Left ventricle myocardium inferior (tissue), 1 donor: Measurements from ENCODE around the gene BMP7. TPM values are rescaled to one million over a fixed set of nuclear protein-coding genes. Genes with fewer than 3 reads are reported as not detected.

Experiments used
- DNase-seq: peaks from one replicate; pipeline ENCODE4 v3.0.0-alpha.2; 2020
- H3K27ac ChIP-seq: fragments of 200-600 bp; replicated peaks from 2 replicates; pipeline ENCODE4 v1.8.0; 2021
- H3K27me3 ChIP-seq: fragments of 200-600 bp; 2 replicates; pipeline ENCODE4 v1.8.0; 2021; ENCODE audit warnings: low read depth
- H3K36me3 ChIP-seq: fragments of 200-600 bp; 2 replicates; pipeline ENCODE4 v1.8.0; 2021
- H3K4me1 ChIP-seq: fragments of 200-600 bp; 2 replicates; pipeline ENCODE4 v1.8.0; 2021
- H3K4me3 ChIP-seq: fragments of 200-600 bp; 2 replicates; pipeline ENCODE4 v1.8.0; 2021; ENCODE audit warnings: mild to moderate bottlenecking, moderate library complexity
- H3K9me3 ChIP-seq: fragments of 200-600 bp; replicated peaks from 2 replicates; pipeline ENCODE4 v1.8.0; 2021
- CTCF ChIP-seq: fragments of 200-600 bp; IDR thresholded peaks from 2 replicates; pipeline ENCODE4 v1.8.0; 2021; ENCODE audit warnings: antibody characterized with exemption, mild to moderate bottlenecking, borderline replicate concordance
- intact Hi-C: fragments of 100-400 bp; cut with micrococcal nuclease; formaldehyde crosslinking; loops from one replicate; pipeline ENCODE4 v1.11.0; 2022
- total RNA-seq: library from RNA; stranded (reverse); fragmentation: NEBNext Ultra II Directional; extraction: Animal tissue kit (Norgen Biotek cat#: 25700); gene quantifications from one replicate; pipeline ENCODE4 v1.2.1, GENCODE V29; 2021
- donor health status: DM: no; HTN: yes; CAD: no; lungs with severe emphysema.

The BMP7 gene
- total RNA-seq, 1 donor from 2014 or later: 19.9 TPM

GRCh38 chr20:57263801-57264792 is 2.3 kb downstream of the BMP7 start:
- peak overlapping the region; percentile 79 for H3K27ac ChIP-seq
- intact Hi-C loops: no loop called here
- H3K27me3 ChIP-seq: peaks cover 98% of the 10 kb centered on the region
- no peak for TF ChIP-seq CTCF
- peaks cover 36% of the 10 kb centered on the region for H3K4me1 ChIP-seq
- peak; percentile 24 for DNase-seq
- H3K9me3 ChIP-seq: no peaks in the 10 kb centered on the region
- H3K36me3 ChIP-seq: no peaks in the 10 kb centered on the region
- peak overlapping the region; percentile 65 for H3K4me3 ChIP-seq

GRCh38 chr20:57262784-57263609 is 3.4 kb downstream of the BMP7 start:
- H3K36me3 ChIP-seq: no peaks in the 10 kb centered on the region
- no peak for TF ChIP-seq CTCF
- H3K27ac ChIP-seq: peak overlapping the region; percentile 79
- H3K4me3 ChIP-seq: no peak overlapping the region
- no peak for DNase-seq
- intact Hi-C loops: no loop called here
- H3K4me1 ChIP-seq: peaks cover 42% of the 10 kb centered on the region
- H3K27me3 ChIP-seq: peaks cover 92% of the 10 kb centered on the region
- H3K9me3 ChIP-seq: no peaks in the 10 kb centered on the region

GRCh38 chr20:57262301-57262700 is 4.1 kb downstream of the BMP7 start:
- Histone ChIP-seq H3K4me1 (peaks cover 49% of the 10 kb centered on the region), H3K27ac (peak overlapping the region; percentile 79)
- intact Hi-C loops: no loop called here

GRCh38 chr20:57261457-57262251 is 4.8 kb downstream of the BMP7 start:
- DNase-seq: no peak
- intact Hi-C loops: no loop called here
- Histone ChIP-seq H3K27ac (peak overlapping the region; percentile 79), H3K36me3 (no peaks in the 10 kb centered on the region), H3K27me3 (peaks cover 79% of the 10 kb centered on the region), H3K9me3 (no peaks in the 10 kb centered on the region), H3K4me3 (peak overlapping the region; percentile 27), H3K4me1 (peaks cover 47% of the 10 kb centered on the region)
- TF ChIP-seq CTCF: no peak

More at GRCh38 chr20:57262301-57262700, 4.1 kb downstream of the BMP7 start:
- DNase-seq: no peak
- H3K9me3 ChIP-seq: no peaks in the 10 kb centered on the region
- no peaks in the 10 kb centered on the region for H3K36me3 ChIP-seq
- TF ChIP-seq CTCF: no peak
- peaks cover 85% of the 10 kb centered on the region for H3K27me3 ChIP-seq
- no peak overlapping the region for H3K4me3 ChIP-seq

GRCh38 chr20:57260934-57261333 is 5.5 kb downstream of the BMP7 start:
- peak overlapping the region; percentile 27 for H3K4me3 ChIP-seq
- H3K36me3 ChIP-seq: no peaks in the 10 kb centered on the region
- peak overlapping the region; percentile 79 for H3K27ac ChIP-seq
- no peak for TF ChIP-seq CTCF
- peaks cover 79% of the 10 kb centered on the region for H3K27me3 ChIP-seq
- no peaks in the 10 kb centered on the region for H3K9me3 ChIP-seq
- DNase-seq: no peak
- intact Hi-C loops: no loop called here
- H3K4me1 ChIP-seq: peaks cover 43% of the 10 kb centered on the region
